Glomerular visceral epithelial cell (primary cell): ENCODE data around the gene ACO2.
"Not testable (repeated sequence)": the region's sequence is repeated elsewhere in the genome, so short reads cannot be mapped to it uniquely, and the experiment has no call there.

Experiments
- DNase-seq: peaks from one replicate; pipeline ENCODE4 v3.0.0-alpha.2; 2016; ENCODE audit errors: extremely low spot score

The ACO2 gene

DNA sequence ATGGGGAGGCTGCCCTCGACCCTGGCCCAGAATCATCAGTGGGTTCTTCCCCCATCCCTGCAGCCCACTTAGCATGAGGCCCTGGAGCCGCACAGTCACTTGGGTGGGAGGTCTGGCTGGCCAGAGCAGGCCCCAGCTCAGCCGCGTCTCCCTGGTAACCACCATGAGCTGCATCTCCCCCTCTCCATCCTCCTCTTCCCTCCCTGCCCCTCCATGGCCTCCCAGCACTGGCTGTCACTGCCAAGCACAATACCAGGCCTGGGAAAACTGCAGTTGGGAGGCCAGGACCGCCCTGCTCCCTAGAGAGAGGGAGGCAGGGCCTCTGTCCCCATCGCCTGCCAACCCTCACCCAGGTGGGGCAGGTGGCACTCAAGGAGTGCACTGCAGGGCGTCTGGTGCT, 99.9 kb downstream of the ACO2 start:
- DNase-seq = no peak

DNA sequence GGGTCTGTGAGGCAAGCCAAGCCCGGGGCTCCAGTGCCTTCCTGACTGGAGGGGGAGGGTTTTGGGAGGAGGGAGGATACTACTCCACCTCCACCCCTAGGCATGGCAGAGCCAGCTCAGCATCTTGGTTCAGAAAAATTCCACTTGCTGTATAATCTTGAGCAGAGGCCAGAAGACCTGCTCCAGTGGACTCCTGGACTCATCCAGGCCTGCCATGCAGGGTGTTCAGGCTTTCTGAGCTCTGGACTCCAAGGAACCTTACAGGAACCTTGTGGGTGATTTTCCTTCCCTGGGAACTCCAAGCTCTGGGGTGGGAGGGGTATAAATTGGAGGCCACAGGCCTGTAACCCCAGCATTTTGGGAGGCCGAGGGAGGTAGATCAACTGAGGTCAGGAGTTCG, 101.3 kb downstream of the ACO2 start:
- no peak for DNase-seq

DNA sequence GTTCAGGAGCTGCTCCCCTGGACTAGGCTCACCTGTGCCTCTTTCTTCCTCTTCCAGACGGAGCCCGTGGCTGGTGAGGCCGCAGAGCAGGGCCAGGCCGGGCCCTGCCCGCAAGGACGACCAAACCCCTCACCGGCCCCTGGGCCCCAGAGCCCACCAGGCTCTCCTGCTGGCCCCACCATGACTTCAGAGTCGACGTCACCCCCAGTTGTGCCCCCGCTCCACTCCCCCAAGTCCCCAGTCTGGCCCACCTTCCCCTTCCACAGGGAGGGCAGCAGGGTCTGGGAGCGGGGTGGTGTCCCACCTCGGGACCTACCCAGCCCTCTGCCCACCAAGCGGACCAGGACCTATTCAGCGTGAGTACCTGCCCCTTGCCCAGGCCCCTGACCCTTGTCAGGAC, 102.9 kb downstream of the ACO2 start:
- no peak for DNase-seq

DNA sequence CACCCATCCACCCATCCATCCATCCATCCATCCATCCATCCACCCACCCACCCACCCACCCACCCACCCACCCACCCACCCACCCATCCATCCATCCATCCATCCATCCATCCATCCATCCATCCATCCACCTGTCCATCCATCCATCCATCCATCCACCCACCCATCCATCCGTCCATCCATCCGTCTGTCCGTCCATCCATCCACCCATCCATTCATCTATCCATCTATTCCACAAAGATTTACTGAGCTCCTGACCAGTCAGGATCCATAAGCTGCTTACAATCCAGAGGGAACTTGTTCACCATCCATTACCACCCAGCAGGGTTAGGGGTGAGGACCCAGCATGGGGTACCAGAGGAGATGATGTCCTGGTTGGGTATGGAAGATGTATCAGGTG, 103.4 kb downstream of the ACO2 start:
- not testable (repeated sequence) for DNase-seq

DNA sequence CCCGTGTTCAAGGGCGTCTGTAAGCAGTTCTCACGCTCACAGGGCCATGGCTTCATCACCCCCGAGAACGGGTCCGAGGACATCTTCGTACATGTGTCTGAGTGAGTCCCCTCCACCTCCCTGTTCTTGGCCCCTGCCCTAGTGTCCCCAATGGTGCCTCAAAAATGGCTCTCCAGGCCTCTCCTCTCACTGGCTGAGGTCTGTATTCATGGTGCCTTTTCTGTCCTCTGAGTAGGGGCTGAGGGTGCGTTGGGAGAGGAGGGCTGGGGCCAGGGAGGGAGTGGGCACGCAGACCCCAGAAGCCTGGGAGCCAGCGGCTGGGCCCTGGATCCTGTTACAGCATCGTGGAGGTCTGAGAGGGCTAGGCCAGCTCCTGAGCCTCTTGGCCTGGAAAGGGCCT, 104.8 kb downstream of the ACO2 start:
- no peak for DNase-seq

DNA sequence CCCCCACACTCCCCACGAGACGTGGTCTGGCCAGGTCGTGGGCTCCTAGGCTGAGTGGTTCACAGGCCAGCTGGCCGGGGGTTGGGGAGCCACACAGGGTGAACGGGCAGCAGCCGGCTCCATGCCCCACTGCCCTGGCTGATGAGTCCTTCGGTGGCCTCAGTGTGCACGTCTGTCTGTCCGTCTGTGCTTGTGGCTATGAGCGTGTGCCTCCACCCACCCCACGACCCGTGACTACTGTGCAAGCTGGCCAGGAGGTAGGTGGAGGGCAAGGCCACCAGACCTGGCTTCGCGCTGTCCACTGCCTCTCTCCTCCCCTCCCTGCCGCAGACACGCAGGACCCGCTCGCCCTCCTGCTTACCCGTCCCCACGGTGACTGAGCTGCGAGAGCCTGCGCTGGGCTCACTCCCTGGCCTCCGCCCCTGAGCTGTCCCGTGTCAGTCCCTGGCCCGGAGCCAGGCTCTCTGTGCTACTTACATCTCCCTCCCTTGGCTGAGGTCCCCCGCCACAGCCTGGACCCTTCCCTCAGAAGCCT, 106.0 kb downstream of the ACO2 start:
- DNase-seq = peak; percentile 61

DNA sequence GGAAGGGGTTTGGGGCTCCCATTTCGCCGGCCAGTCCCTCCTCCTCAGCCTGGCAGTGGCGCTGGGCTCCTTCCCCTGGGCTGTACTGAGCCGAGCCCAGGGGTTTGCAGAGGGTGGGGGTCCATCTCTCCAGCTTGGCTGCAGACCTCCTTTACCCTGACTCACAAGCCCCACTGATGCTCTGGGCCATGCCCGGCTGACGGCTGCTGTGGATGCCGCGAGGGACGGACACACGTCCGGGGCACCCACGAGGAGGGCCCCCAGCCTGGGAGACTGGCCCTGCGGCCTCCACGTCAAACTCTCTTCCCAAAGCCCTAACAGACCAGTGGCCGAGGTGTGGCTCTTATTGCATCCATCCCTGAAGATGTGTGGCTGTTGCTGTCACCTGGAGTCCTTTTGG, 106.6 kb downstream of the ACO2 start:
- DNase-seq = no peak

DNA sequence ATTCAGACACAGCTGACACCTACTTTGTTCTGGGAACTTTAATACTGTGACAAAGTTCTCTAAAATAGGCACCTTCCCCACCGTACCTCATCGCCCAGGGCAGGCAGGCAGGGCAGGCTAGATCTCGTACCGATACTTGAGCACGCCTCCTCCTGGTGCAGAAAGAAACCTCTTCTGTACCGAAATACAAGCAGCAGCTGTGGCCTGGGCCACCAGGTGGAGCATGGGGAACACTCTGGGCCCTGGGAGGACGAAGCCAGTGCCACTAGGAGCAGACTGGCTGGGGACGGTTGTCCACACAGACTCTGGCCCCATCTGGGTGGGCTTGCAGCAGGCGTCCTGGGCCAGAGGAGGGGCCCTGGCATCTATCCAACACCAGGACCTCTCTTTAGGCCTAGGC, 108.0 kb downstream of the ACO2 start:
- DNase-seq = peak; percentile 55

DNA sequence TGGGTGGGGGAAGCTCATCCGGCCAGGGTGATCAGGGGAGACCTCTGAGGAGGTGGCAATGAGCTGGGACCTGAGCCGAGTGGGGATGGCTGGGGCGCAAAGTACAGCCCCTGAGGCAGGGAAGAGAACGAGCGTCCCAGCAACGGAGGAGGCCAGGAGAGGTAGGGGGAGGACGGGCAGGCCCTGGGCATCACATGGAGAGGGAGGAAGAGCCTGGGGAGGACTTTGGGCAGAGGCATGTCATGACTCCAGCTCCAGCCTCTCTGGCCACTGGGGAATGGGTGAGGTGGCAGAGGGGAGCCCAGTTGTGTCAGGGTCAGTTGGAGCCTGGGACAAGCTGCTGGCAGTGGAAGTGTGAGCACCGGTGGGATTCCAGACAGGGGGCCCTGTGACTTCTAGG, 109.2 kb downstream of the ACO2 start:
- DNase-seq = no peak
